Measurements from ENCODE around the gene POLR2L.

The POLR2L gene

DNA sequence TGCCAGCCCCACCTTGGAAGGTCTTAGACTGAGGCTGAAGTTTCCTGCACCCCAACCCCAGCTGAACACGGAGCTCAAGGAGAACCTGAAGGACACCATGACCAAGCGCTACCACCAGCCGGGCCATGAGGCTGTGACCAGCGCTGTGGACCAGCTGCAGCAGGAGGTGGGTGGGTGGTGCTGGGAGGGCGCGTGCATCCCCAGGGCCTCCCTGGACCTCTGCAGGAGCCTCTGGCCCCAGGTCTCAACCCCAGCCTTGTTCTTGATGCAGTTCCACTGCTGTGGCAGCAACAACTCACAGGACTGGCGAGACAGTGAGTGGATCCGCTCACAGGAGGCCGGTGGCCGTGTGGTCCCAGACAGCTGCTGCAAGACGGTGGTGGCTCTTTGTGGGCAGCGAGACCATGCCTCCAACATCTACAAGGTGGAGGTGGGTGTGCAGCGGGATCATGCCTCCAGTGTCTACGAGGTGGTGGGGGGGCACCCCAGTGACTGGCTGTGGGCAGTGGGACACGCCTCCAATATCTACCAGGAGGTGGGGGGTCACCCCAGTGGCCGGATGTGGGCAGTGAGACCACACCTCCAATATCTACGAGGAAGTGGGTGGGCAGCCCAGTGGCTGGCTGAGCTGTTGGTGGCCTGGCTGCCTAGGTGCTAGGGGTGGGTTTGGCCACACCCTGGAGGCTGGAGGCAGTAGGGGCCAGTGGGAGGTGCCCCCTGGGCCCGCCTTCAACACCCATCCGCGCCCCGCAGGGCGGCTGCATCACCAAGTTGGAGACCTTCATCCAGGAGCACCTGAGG, 4.9 kb downstream of the POLR2L start:
- DNase-seq = no peak

DNA sequence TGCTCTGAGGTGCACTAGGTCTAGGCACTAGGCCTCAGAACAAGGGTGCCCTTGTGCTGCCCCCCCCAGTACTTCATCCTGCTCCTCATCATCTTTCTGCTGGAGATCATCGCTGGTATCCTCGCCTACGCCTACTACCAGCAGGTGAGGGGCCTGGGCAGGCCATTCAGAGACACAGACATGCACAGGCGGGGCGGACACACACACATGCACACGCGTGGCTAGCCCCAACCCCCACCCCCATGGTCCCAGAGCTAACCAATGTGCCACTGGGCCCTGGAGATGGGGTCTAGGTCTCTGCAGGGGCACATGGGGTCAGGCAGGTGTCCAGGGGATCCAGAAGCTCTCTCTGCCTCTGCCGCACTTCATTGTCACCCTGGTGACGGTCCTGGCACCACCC, 5.6 kb downstream of the POLR2L start:
- no peak for DNase-seq

DNA sequence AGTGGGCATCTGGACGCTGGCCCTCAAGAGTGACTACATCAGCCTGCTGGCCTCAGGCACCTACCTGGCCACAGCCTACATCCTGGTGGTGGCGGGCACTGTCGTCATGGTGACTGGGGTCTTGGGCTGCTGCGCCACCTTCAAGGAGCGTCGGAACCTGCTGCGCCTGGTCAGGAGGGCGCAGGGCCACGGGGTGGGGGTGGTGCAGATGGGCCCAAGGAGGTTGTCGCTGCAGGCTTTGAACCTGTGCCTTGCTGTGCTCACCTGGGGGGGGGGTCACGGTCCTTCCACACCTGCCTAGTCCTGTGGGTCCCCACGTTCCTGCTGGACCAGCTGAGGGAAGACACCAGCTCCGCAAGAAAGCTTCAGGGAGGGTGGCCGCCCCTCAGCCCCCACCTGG, 6.1 kb downstream of the POLR2L start:
- no peak for DNase-seq

DNA sequence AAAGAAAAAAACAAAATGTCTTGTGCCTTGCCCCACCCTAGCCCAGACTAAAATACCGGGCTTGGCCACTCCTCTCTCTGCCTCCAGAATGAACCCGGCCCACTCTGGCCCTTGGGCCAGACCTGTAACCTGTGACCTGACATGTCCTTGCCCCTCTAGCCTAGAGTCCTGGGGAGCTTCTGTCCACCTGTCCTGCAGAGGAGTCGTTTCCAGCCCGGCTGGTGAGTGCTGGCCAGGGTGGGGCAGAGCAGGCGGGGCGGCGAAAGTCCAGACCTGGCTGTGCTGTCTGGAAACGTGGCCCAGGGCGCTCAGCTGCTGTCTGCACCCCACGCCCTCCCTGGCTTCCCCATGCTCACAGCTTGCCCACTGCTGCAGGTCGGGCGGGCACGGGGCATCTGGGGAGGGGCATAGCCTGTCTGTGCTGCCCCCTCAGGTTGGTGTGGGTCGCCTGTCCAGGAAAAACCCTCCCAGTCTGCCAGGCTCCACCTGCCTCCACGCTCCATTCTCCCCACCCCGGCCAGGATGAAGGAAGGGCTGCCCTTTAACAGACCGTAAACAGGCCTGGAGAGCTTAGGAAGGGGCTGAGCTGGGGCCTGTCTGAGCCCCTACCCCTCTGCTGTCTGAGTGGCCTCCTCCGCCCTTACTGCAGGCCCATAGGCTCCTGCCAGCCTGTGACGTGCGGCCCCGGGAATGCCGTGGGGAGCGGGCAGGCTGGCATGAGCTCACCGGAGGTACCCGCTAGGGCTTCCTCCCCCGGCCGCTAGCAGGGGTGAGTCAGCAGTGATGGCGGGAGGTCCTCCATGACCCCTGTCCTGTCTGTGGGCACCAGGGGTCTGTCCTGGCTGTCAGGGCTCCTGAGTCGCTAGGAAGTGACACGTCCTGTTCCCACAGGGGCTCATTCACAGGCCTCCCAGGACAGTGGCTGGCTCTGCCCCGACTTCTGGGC, 7.7 kb downstream of the POLR2L start:
- DNase-seq = no peak

DNA sequence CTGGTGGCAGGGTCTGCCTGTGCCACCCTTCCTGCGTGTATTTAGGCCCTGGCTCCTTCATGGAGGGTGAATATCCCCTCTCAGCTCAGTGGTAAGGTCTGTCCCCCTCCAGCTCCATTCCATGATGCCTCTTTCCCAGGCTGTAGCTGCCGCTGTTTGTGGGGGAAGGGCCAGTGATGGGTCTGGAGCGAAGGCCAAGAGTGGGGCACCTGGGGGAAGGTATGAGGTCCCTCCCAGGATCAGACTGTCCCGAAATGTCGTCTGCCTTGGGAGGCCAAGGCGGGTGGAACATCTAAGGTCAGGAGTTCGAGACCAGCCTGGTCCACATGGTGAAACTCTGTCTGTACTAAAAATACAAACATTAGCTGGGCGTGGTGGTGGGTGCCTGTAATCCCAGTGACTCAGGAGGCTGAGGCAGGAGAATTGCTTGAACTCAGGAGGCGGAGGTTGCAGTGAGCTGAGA, 8.4 kb downstream of the POLR2L start:
- no peak for DNase-seq

DNA sequence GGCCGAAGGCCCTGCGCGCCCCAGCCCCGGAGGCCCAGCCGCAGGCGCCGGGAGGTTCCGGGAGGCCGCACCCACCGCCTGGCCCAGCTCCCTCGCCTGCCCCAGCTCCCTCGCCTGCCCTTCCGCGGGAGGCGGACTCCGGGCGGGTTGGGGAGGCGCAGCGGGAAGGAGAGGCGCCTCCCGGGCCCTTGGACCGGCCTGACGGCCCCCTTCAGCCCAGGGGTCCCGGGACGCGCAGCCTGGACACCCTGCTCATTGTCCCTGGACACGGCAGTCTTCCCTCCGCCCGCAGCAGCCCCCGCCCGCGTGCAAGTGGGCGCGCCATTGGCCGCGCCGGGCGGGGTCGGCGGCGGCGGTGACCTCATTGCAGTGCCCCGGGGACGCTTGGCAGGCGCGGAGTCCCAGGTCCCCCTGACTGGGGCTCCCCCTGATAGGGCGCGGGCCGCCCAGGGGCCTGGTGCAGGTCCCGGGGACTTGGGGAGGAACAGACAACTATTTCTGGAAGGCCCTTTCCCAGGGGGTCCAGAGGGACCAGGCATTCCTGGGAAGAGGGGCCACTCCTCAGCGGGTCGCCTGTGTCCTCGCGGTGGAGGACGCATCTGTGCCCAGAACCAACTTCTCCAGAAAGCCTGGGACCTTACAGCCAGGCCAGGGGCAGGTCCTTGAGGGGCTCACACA, 9.1 kb downstream of the POLR2L start:
- DNase-seq = peak in 2 of 5 experiments; percentile 36 to 39

DNA sequence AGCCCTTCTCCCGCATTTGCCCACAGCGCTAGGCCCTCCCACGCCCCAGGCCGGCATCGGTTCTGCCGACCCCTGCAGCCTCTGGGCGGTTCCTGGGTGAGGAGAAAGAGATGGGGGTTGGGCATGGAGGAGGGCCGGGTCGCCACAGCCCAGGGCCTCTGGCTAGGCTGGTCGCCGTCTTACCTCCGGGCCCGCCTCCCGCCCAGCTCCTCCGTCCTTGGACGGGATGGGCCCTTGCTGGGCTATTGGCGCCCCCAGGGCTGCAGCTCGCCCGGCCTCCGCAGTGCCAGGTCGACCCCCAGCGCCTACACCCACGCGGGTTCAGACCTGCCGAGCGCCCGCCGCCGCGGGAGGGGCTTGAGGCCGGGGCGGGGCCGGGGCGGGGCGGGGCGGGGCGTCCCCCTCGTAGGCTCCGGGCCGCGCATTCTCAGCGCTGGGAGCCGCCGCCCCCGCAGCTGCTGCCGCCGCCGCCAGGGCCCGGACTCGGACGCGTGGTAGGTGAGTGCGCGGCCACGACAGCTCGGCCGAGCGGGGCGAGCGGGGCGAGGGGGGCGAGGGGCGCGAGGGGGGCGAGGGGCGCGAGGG, 9.7 kb downstream of the POLR2L start, which contains the start of gene CD151:
Gene CD151 (plus strand): TSS at position 424 of the 585 bp plus-strand sequence. CDS start 3,118 bp downstream, outside the sequence.
- peak in 2 of 5 experiments; percentile 54 to 58 for DNase-seq

DNA sequence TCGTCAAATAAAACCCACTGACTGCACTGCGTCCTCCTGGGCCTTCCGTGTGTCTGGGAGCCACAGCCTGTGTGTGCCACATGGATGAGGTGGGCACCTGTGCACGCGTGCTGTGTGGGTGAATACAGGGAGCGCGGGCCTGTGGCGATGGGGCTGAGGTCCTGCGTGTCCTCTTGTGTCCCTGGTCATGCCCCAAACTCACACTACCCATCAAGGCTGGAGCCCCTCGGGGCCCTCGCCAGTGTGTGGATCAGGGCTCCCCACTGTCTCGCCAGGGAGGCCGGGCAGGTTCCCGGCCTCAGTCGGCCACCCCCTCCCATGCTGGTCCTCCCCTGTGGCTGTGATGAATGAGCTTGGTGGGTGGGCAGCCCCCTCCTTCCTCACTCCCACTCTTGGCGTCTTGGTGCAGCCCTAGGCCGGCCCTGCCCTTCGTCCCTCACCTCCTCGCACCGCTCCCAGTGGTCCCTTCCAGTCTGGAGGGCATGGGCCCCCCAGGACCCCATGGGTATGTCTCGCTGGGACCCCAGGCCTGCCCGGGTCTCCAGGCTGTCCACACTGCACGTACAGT, 10.3 kb downstream of the POLR2L start:
- no peak for DNase-seq

DNA sequence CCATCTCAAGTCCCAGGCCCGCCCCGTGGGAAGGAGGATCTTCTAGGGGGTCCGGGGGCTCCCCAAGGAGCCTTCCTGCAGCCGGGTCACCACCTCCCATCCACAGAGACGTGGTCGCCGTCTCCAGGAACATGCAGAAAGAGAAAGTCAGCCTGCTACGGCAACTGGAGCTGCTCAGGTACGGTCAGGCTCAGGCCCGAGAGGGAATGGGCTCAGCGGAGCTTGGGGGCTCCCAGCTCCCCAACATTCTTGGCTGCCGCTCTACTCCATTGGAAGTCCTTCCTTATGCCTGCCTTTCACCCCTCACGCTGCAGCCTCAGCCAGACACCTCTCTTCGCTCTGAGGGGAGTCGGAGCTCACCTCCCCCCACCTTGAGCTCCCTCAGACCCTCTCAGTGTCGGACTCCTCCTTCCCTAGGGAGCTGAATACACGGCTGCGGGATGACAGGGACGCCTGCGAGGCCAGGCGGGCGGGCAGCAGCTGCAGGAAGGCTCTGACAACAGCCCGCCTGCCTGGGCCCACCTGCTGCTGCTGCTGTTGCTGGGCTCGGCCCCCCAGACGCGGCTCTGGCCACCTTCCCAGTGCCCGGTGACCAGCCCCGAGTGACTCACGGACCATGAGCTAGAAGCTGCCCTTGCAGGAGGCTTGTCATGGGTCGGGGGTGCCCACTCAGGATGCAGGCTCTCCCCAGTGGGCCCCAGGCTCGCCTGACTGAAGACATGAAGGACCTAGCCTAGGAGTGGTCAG, 11.0 kb downstream of the POLR2L start:
- no peak for DNase-seq

DNA sequence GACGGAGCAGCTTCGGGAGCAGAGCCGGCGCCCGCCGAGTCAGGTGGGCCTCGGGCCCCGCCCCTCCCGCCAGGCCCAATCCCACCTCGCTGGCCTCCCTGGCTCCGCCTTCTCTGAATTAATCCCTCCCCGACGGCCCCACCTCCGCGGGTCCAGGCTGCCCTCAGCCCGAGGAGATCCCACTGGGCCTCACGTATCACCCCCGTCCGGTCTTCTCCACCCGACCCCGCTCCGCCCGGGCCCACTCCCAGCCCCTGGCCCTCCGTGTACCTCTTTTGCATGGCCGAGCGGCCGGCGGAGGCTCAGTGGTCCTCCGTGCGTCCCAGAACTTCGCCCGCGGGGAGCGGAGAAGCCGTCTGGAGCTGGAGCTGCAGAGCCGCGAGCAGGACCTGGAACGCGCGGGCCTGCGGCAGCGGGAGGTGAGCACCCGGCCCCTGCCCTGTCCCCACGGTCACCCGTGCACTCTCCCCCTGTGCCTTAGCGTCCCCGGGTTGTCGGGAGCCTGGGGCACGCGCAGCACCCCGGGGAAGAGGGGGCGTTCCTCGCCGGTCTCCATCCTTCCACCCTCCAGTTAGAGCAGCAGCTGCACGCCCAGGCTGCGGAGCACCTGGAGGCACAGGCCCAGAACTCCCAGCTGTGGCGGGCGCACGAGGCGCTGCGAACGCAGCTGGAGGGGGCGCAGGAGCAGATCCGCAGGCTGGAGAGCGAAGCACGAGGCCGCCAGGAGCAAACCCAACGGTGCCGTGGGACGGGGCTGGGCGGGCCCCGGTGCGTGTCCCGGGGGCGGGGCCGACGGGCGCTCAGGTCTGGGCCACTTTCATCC, 11.8 kb downstream of the POLR2L start:
- peak in 3 of 5 experiments; percentile 51 to 62 (median 53) for DNase-seq

DNA sequence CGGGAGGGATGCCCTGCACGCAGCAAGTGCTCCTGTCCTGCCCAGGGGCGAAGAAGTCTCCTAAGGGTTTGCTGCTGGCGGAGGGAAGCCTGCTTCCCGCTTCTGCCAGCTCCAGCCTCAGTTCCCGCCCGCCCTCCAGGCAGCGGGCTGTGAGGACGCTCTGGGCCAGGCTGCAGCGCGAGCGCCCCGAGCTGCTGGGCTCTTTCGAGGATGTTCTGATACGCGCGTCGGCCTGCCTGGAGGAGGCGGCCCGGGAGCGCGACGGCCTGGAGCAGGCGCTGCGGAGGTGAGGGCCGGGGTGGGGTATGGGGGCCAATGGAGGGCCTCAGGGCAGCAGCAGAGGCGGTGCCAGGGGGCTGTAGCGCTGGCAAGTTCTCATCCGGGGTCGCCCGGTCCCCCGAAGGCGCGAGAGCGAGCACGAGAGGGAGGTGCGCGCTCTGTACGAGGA, 12.5 kb downstream of the POLR2L start:
- no peak for DNase-seq

DNA sequence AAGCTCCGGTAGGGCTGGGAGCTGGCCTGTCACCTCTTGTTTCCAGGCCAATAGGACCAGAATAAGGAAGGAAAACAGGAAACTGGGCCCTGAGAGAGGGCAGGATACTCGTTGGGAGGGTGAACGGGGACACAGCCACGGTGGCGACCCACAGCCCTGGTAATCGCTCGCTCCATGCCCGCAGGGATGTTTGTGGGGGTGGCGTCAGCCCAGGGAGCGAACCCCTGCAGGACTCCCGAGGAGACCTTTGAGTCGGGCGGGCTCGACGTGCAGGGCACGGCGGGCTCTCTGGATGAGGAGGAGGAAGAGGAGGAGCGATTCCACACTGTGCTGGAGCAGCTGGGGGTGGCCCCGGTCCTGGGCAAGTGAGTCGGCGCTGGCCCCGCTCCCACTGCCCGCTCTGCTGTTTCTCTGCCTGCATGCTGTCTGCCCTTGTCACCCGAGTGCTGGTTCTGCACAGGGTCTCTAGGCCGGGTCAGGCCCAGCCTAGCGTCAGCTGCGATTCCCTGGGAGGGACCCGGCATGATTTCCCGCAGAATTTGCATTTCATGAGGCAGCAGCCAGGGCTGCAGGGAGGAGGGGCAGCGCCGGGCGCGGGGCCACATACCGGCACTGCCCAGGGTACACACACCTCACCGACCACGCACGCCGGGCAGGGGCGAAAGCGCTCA, 13.0 kb downstream of the POLR2L start:
- DNase-seq = no peak

DNA sequence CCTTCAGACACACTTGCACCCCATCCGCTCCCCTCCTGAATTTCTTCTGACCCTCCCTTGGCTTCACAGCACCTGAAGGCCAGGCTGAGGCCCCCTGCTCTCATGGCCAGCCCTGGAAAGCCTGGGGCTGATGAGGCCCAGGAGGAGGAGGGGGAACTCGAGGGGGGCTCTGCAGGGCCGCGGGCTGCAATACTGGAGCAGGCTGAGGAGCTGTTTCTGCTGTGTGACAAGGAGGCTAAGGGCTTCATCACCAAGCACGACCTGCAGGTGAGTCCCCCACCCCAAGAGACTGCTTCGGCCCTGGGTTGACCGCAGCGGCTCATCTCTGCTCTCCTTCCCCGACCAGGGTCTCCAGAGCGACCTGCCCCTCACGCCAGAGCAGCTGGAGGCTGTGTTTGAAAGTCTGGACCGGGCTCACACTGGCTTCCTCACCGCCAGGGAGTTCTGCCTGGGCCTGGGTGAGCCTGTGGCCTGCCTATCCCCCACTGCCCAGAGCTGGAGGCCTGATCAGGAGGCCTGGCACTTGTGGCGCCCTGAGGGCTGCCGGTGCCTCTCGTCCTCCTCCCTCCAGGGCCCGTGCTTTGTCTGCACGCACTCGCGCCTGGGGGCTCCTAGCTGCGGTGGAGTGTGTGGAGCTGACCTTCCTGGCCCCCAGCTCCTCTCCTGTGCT, 13.7 kb downstream of the POLR2L start:
- DNase-seq = no peak

DNA sequence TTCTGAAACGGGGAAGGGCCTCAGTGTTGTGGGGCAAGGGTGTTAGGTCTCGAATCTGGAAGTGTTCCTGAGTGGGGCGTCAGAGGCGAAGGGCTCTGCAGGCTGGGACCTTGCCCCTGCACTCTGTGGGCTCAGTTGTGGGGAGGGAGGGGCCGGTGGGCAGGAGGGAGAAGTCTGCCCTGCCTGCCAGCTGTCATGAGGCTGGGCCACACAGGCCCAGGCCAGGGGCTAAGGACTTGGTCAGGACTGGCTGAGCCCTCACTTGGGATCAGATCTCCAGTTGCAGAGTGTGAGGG, 14.5 kb downstream of the POLR2L start, which contains the start of gene CRACR2B:
Gene CRACR2B (plus strand): TSS at position 23 of the 296 bp plus-strand sequence. CDS start 689 bp downstream, outside the sequence.
- DNase-seq = no peak

DNA sequence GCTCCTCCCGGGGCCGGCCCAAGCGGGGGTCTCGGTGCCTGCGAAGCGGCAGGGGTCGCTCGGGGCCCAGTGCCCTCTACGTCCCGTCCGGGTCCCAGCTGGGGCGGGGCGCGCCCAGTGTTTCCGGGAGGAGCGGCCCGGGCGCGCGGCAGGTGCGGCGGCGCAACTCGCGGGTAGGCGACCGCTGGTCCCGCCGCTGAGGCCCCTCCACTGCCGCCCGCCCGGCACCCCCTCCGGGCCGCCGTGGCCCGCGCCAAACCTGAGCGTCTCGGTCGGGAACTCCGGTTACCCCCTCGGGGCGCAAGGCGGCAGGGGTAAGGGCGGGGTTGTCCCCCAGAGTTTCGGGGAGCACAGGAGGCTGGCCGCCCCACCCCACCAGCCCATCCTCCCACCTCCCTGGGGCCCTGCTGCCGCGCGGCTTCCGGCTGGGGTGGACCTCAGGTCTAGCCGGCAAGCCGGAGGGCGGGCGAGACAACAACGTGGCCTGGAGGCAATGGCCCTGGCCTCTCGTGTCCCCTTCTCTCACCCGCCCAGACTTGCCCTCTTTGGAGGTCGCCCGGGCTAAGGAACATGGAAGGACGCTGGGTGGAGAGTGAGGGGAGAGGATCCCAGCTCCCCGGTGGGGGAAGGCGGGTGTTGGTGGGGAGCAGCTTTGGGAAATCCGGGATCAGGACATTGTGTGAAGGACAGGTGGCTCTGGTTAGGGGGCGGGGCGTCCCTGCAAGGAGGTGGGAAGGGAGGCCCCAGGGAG, 15.0 kb downstream of the POLR2L start:
- no peak for DNase-seq

DNA sequence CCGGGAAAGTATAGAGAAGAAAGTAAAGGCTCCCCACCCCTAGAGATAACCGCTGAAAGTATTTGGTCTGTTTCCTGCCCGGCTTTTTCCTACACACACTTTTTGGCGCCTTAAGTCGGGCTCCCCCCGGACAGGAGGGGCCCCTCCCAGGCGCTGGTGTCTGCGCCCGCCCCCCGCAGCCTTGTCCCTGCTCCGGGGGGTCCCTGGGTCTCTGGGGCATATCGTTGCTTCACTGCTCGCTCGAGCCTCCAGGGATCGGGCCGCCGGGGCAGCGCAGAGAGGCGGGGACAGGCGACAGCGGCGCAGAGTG, 15.5 kb downstream of the POLR2L start:
- no peak for DNase-seq

DNA sequence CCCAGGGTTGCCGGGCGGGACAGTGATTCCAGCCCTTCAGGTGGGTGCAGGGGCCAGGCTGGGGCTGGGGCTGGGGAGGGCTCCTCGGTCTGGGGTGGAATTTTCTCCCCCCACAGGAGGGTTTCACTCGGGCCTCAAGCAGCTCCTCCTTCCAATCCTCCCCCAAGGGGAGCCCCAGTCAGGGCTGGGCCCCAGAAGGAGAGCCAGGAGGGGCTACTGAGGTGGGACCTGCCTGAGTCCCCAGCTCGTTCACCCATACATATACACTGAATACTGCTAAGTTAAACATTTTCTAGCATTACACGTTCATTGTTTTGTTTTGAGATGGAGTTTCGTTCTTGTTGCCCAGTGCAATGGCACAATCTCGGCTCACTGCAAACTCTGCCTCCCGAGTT, 16.1 kb downstream of the POLR2L start:
- no peak for DNase-seq

DNA sequence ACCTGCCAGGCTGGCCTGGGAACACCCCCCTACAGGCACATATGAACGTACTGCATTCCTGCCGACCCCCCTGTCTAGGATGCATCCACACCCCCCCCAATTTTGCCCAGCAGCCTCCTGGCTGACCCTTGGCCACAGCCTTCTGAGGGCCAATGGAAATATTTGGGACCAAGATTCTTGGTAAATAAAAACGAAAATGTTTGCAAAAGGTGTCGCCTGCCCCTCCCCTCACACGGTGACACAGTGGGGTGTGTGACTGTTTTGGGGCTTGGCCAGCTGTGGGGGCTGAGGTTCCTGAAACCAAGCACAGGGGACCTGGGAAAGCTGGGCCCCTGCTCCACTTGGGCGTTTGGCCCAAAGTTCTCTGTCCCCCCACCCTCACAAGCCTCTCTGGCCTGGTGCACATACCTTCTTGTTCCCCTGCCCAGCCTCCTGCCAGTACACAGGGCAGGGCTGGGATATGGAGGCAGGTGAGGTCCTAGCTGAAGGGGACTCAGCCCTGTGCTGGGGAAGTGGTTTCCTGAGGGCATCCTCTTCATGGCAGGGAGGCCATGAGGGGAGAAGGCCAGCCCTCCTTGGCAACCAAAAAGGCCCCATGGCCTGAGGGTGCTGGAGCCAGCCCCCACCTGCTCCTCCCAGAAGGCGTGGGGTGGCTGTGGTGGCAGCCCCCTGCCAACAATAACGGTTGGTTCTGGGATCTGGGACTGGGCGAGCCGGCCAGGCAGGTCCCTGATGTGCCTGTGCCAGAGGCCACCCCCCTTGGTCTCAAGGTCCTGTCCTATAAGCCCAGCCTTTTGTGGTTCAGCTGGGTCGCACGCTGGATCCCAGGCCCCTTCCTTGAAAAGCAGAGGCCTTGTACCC, 16.7 kb downstream of the POLR2L start:
- no peak for DNase-seq

Data from T-helper 2 cell (primary cell).